ENCODE results near the gene KRT73. TPM values are rescaled to one million over a fixed set of nuclear protein-coding genes. Genes with fewer than 3 reads are reported as not detected.

KRT73 gene
- polyA plus RNA-seq, 1 experiment = not detected

DNA sequence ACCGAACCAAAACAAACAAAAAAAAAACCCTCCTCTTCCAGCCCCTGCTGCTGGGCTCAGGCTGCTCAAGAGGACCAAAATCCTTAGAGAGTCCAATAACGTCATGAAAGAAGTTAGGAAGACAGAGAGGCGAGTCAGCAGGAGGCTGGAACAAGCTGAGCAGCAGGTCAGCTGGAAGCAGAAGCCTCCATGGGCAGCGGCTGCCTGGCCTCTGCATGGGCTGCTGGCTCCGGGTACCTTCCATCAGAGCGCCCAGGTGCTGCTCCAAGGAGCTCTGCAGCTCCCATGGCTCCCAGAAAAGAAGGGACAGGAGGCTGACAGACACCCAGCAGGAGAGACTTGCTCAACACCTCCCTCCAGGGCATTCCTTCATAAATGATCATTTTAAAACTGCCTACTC lies 36.9 kb upstream of the KRT73 start:
- peaks cover 5% of the 10 kb centered on the region; the same call in 1 of the 2 replicates for H3K9me3 ChIP-seq (ENCODE audit: control insufficient read depth, insufficient read depth, low read length)
- no peak overlapping the region for H3K27ac ChIP-seq (ENCODE audit: low read depth, low read length)
- H3K4me3 ChIP-seq (ENCODE audit: low read depth, low read length) = no peak overlapping the region
- ChIA-PET POLR2A (no interaction called here), CTCF (interaction anchor here (0.6 kb wide), 1 partner anchor 211 kb away, joined by 3 read pairs; no protein-coding TSS in a partner anchor)
- no peak for TF ChIP-seq CTCF (IDR thresholded peaks at IDR 0.05; ENCODE audit: low read depth, low read length)
- H3K27me3 ChIP-seq (ENCODE audit: control insufficient read depth, insufficient read depth, low read length) = peaks cover 14% of the 10 kb centered on the region
- DNase-seq (ENCODE audit: low read depth, low spot score) = no peak

DNA sequence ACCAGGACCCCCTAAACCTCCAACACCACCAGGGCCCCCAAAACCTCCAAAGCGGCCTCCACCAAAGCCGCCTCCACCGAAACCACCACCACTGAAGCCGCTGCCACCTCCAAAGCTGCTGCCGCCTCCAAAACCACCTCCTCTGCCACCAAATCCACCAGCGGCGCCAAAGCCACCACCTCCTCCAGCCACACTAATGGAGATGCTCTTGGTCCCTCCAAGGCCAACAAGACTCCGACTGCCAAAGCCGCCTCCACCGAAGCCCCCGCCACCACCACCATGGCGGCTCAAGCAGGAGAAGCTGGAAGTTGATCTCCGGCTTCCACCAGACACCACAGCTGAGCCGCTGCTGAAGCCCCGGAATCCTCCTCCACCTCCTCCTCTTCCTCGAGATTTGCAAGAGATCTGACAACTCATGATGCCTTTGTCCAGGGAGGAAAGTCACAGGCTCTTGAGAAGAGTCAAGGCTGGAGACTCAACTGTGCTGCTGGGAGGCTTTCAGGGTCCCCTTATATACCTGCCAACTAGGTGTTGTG lies 33.4 kb upstream of the KRT73 start, which contains the start of gene KRT2:
Gene KRT2, minus strand, starts transcription at position 486 of the 536 bp plus-strand sequence. Its CDS starts 69 bp downstream, at position 417.
- H3K4me3 ChIP-seq (ENCODE audit: low read depth, low read length) = no peak within 1 kb of the TSS
- CTCF ChIA-PET = no interaction called here
- H3K9me3 ChIP-seq (ENCODE audit: control insufficient read depth, insufficient read depth, low read length) = peaks cover 5% of the 10 kb centered on the region; the same call in 1 of the 2 replicates
- TF ChIP-seq CTCF (IDR thresholded peaks at IDR 0.05; ENCODE audit: low read depth, low read length) = no peak
- no peak for DNase-seq (ENCODE audit: low read depth, low spot score)
- H3K27me3 ChIP-seq (ENCODE audit: control insufficient read depth, insufficient read depth, low read length) = peaks cover 7% of the 10 kb centered on the region
- POLR2A ChIA-PET = no interaction called here
- H3K27ac ChIP-seq (ENCODE audit: low read depth, low read length) = no peak within 1 kb of the TSS

DNA sequence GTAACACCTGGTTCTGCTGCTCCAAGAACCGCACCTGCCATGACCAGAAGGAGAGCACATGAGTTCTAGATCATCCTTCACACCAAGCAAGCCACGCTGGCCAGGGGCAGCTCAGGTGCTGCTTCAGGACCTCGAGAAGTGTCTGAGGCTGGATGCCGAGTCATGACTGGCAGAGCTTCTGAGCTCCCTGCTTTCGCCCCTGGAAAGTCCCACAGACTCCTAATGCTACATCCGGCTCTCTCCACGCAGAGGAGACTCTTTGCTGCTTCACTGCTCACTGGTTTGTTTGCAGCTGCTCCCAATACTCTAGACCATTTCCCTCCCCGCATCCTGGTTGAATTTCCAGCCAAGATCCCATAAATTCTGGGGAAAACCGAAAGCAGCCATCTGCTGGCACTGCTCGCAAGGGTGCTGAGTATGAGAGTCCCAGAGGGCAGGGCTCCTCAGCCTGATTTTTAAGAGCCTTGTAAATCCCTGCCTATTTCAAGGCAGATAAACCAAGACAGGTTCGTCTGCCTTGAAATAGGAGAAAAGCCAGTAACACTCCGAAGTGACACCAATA lies 32.2 kb upstream of the KRT73 start:
- DNase-seq (ENCODE audit: low read depth, low spot score) = no peak
- no peak for TF ChIP-seq CTCF (IDR thresholded peaks at IDR 0.05; ENCODE audit: low read depth, low read length)
- Histone ChIP-seq H3K27me3 (ENCODE audit: control insufficient read depth, insufficient read depth, low read length) (peaks cover 10% of the 10 kb centered on the region), H3K4me3 (ENCODE audit: low read depth, low read length) (no peak overlapping the region), H3K27ac (ENCODE audit: low read depth, low read length) (no peak overlapping the region), H3K9me3 (ENCODE audit: control insufficient read depth, insufficient read depth, low read length) (peaks cover 5% of the 10 kb centered on the region; the same call in 1 of the 2 replicates)
- CTCF ChIA-PET = no interaction called here
- POLR2A ChIA-PET = no interaction called here

GRCh38 chr12:52649066-52649465 lies 30.7 kb upstream of the KRT73 start:
- CTCF ChIA-PET = no interaction called here

More at GRCh38 chr12:52649066-52649465, 30.7 kb upstream of the KRT73 start:
- POLR2A ChIA-PET = no interaction called here
- H3K4me3 ChIP-seq (ENCODE audit: low read depth, low read length) = no peak overlapping the region
- peaks cover 14% of the 10 kb centered on the region for H3K27me3 ChIP-seq (ENCODE audit: control insufficient read depth, insufficient read depth, low read length)
- no peak overlapping the region for H3K27ac ChIP-seq (ENCODE audit: low read depth, low read length)
- TF ChIP-seq CTCF (IDR thresholded peaks at IDR 0.05; ENCODE audit: low read depth, low read length) = no peak
- no peak for DNase-seq (ENCODE audit: low read depth, low spot score)
- H3K9me3 ChIP-seq (ENCODE audit: control insufficient read depth, insufficient read depth, low read length) = peaks cover 5% of the 10 kb centered on the region; the same call in 1 of the 2 replicates
